PFSK-1 (cell line): ENCODE results near the gene TRAPPC11.

Source experiments
- POLR2AphosphoS5 ChIP-seq: IDR thresholded peaks from 2 replicates; pipeline ENCODE4 v1.6.1; 2012; ENCODE audit warnings: low read depth, mild to moderate bottlenecking, control low read depth, low read length, moderate library complexity
- TAF1 ChIP-seq: IDR thresholded peaks from 2 replicates; pipeline ENCODE4 v1.6.1; 2012; ENCODE audit warnings: low read length, control low read depth, borderline replicate concordance; ENCODE audit not compliant: insufficient read depth
- TF ChIP-seq, protein P1 (sequence below), 2 experiments: IDR thresholded peaks; 2 replicates each; pipeline versions ENCODE4 v1.6.1 to v1.8.0; 2011 to 2012; ENCODE audit warnings: low read depth in 2 of 2, low read length in 2 of 2, control low read depth in 1 of 2, inconsistent platforms in 1 of 2, mild to moderate bottlenecking in 1 of 2, moderate library complexity in 1 of 2; ENCODE audit not compliant: insufficient read depth in 1 of 2

DNA sequence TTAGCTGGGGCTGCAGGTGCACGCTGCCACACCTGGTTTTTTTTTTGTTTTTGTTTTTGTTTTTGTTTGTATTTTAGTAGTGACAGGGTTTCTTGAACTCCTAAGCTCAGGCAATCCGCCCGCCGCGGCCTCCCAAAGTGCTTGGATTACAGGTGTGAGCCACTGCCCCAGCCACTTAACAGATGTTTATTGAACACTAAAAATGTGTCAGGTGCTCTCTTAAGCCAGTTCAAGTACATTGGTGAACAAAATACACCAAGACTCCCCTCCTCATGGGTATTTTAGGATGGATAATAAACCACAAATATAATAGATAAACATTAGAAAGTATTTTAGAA is 69.9 kb downstream of the TRAPPC11 start:
- TF ChIP-seq POLR2AphosphoS5 (no peak), TAF1 (no peak)
- TF ChIP-seq, protein P1, sequence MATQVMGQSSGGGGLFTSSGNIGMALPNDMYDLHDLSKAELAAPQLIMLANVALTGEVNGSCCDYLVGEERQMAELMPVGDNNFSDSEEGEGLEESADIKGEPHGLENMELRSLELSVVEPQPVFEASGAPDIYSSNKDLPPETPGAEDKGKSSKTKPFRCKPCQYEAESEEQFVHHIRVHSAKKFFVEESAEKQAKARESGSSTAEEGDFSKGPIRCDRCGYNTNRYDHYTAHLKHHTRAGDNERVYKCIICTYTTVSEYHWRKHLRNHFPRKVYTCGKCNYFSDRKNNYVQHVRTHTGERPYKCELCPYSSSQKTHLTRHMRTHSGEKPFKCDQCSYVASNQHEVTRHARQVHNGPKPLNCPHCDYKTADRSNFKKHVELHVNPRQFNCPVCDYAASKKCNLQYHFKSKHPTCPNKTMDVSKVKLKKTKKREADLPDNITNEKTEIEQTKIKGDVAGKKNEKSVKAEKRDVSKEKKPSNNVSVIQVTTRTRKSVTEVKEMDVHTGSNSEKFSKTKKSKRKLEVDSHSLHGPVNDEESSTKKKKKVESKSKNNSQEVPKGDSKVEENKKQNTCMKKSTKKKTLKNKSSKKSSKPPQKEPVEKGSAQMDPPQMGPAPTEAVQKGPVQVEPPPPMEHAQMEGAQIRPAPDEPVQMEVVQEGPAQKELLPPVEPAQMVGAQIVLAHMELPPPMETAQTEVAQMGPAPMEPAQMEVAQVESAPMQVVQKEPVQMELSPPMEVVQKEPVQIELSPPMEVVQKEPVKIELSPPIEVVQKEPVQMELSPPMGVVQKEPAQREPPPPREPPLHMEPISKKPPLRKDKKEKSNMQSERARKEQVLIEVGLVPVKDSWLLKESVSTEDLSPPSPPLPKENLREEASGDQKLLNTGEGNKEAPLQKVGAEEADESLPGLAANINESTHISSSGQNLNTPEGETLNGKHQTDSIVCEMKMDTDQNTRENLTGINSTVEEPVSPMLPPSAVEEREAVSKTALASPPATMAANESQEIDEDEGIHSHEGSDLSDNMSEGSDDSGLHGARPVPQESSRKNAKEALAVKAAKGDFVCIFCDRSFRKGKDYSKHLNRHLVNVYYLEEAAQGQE (IDR thresholded peaks at IDR 0.05; ENCODE audit: insufficient read depth in 1 of 2, low read depth in 2 of 2, low read length in 2 of 2): no peak
